HG03097 (cell line): Measurements from ENCODE around the gene IDI2.
A peak's percentile ranks its signal among the peaks of the same experiment; 100 is the strongest.
"Not testable (repeated sequence)": the region's sequence is repeated elsewhere in the genome, so short reads cannot be mapped to it uniquely, and the experiment has no call there.

Experiments used
- ATAC-seq: cut with Tn5 transposase; IDR thresholded peaks from one replicate; pipeline ENCODE4 v1.9.1; 2021; ENCODE audit not compliant: unreplicated experiment, low FRiP score

IDI2 gene

GRCh38 chr10:1010703-1011102, 15.0 kb downstream of the IDI2 start:
- no peak for ATAC-seq

GRCh38 chr10:1009947-1010346, 15.7 kb downstream of the IDI2 start:
- ATAC-seq: not testable (repeated sequence)

- no peak for ATAC-seq
These were observed 16.6 kb downstream of the IDI2 start for GRCh38 chr10:1009071-1009494.

GRCh38 chr10:1007583-1007982, 18.1 kb downstream of the IDI2 start:
- no peak for ATAC-seq

GRCh38 chr10:1006573-1006972, 19.1 kb downstream of the IDI2 start:
- ATAC-seq: no peak

GRCh38 chr10:1003884-1004670, 21.6 kb downstream of the IDI2 start:
- no peak for ATAC-seq

GRCh38 chr10:1002425-1003006, 23.1 kb downstream of the IDI2 start:
- no peak for ATAC-seq

GRCh38 chr10:997266-998022, 28.2 kb downstream of the IDI2 start:
- ATAC-seq: no peak

GRCh38 chr10:996031-996430, 29.6 kb downstream of the IDI2 start:
- ATAC-seq: no peak

GRCh38 chr10:995559-995926, 30.1 kb downstream of the IDI2 start:
- ATAC-seq: no peak

GRCh38 chr10:994836-995558, 30.7 kb downstream of the IDI2 start:
- ATAC-seq: no peak

GRCh38 chr10:992871-993270, 32.8 kb downstream of the IDI2 start:
- no peak for ATAC-seq

- ATAC-seq: no peak
These were observed 33.2 kb downstream of the IDI2 start for GRCh38 chr10:992467-992866.

GRCh38 chr10:990808-991207, 34.9 kb downstream of the IDI2 start:
- no peak for ATAC-seq

GRCh38 chr10:988667-989545, 36.8 kb downstream of the IDI2 start:
- peak; percentile 16 for ATAC-seq

- peak; percentile 92 for ATAC-seq
These were observed 37.6 kb downstream of the IDI2 start, which contains the start of gene GTPBP4 for GRCh38 chr10:987870-988666. Gene GTPBP4 (plus strand): TSS chr10:988434. CDS start chr10:988480, 46 bp downstream.

- ATAC-seq: no peak
These were observed 38.1 kb downstream of the IDI2 start for GRCh38 chr10:987620-987869.

GRCh38 chr10:986881-987619, 38.6 kb downstream of the IDI2 start:
- no peak for ATAC-seq
